Activated CD4-positive, alpha-beta T cell treated with anti-CD3 and anti-CD28 coated beads, Interleukin-2, amount 10 ng/mL, durations not matched to agents 7 days and 5 days (primary cell): Measurements from ENCODE around the gene IL10. TPM values are rescaled to one million over a fixed set of nuclear protein-coding genes. Genes with fewer than 3 reads are reported as not detected.
"Not testable (repeated sequence)": the region's sequence is repeated elsewhere in the genome, so short reads cannot be mapped to it uniquely, and the experiment has no call there.

Experiments used
- CTCF ChIA-PET: fragments of 350-600 bp; sonication (Branson Sonifier 250); formaldehyde crosslinking; loops from one replicate; lab custom pipeline; 2021; ENCODE audit warnings: antibody characterized with exemption; lab: Charles Lee
- POLR2A ChIA-PET: fragments of 350-600 bp; sonication (Branson Sonifier 250); formaldehyde crosslinking; loops from one replicate; lab custom pipeline; 2021; ENCODE audit warnings: antibody characterized with exemption; lab: Charles Lee
- DNase-seq: peaks from one replicate; pipeline ENCODE4 v3.0.0-alpha.2; 2020
- H3K27ac Mint-ChIP-seq: one replicate; pipeline ENCODE4 v1.8.0; 2021; ENCODE audit warnings: mild to moderate bottlenecking, moderate library complexity, mixed read lengths
- H3K27me3 Mint-ChIP-seq: one replicate; pipeline ENCODE4 v1.8.0; 2021; ENCODE audit warnings: mixed read lengths
- H3K36me3 Mint-ChIP-seq: one replicate; pipeline ENCODE4 v1.8.0; 2021; ENCODE audit warnings: low read depth, mixed read lengths
- H3K4me1 Mint-ChIP-seq: one replicate; pipeline ENCODE4 v1.8.0; 2021; ENCODE audit warnings: mixed read lengths
- H3K4me3 Mint-ChIP-seq: one replicate; pipeline ENCODE4 v1.8.0; 2021; ENCODE audit warnings: mild to moderate bottlenecking, moderate library complexity, mixed read lengths
- H3K9me3 Mint-ChIP-seq: one replicate; pipeline ENCODE4 v1.8.0; 2021; ENCODE audit warnings: mixed read lengths
- total RNA-seq, 2 experiments: library from RNA; stranded (reverse); gene quantifications; one replicate each; pipeline ENCODE4 v1.2.3, GENCODE V29; 2021

Gene IL10
- total RNA-seq, 2 experiments from 2014 or later: 0.12 to 0.15 TPM

GRCh38 chr1:206790502-206791250 lies 18.4 kb upstream of the IL10 start:
- CTCF ChIA-PET: interaction anchor here (0.6 to 1.7 kb wide), 8 partner anchors 11 to 1706 kb away, joined by 3 read pairs; no protein-coding TSS in a partner anchor
- Mint-ChIP-seq H3K27me3 (peaks cover 36% of the 10 kb centered on the region), H3K4me1 (peaks cover 55% of the 10 kb centered on the region), H3K4me3 (no peak overlapping the region), H3K36me3 (peaks cover 5% of the 10 kb centered on the region), H3K9me3 (no peaks in the 10 kb centered on the region), H3K27ac (peak overlapping the region; percentile 57)
- DNase-seq: no peak
- POLR2A ChIA-PET: no interaction called here

GRCh38 chr1:206788487-206789050 lies 16.3 kb upstream of the IL10 start:
- no peak overlapping the region for H3K27ac Mint-ChIP-seq
- peaks cover 9% of the 10 kb centered on the region for H3K36me3 Mint-ChIP-seq
- no peak for DNase-seq
- ChIA-PET CTCF (interaction anchor here (1.4 to 2.1 kb wide), 3 partner anchors 13 to 47 kb away, joined by 3 to 10 read pairs (median 5); no protein-coding TSS in a partner anchor), POLR2A (interaction anchor here (0.7 kb wide), 1 partner anchor 20 kb away, joined by 3 read pairs; no protein-coding TSS in a partner anchor)
- H3K9me3 Mint-ChIP-seq: no peaks in the 10 kb centered on the region
- H3K4me1 Mint-ChIP-seq: peaks cover 72% of the 10 kb centered on the region
- peaks cover 31% of the 10 kb centered on the region for H3K27me3 Mint-ChIP-seq
- no peak overlapping the region for H3K4me3 Mint-ChIP-seq

- ChIA-PET CTCF (interaction anchor here (0.7 to 3.1 kb wide), 7 partner anchors 11 to 62 kb away, joined by 3 to 18 read pairs (median 5); partner anchors contain the start of gene IL19), POLR2A (no interaction called here)
- Mint-ChIP-seq H3K4me3 (no peak overlapping the region), H3K4me1 (peaks cover 77% of the 10 kb centered on the region), H3K9me3 (no peaks in the 10 kb centered on the region), H3K27ac (no peak overlapping the region), H3K36me3 (peaks cover 9% of the 10 kb centered on the region), H3K27me3 (peaks cover 31% of the 10 kb centered on the region)
- DNase-seq: no peak
Observed at GRCh38 chr1:206787891-206788290, 15.6 kb upstream of the IL10 start.

GRCh38 chr1:206786212-206786886 lies 14.1 kb upstream of the IL10 start:
- ChIA-PET POLR2A (interaction anchor here (0.8 kb wide), 1 partner anchor 20 kb away, joined by 3 read pairs; no protein-coding TSS in a partner anchor), CTCF (interaction anchor here (0.8 to 3.1 kb wide), 15 partner anchors 12 to 133 kb away, joined by 3 to 18 read pairs (median 4); partner anchors contain the start of gene IL19)
- Mint-ChIP-seq H3K36me3 (peaks cover 9% of the 10 kb centered on the region), H3K9me3 (no peaks in the 10 kb centered on the region), H3K4me1 (peaks cover 78% of the 10 kb centered on the region), H3K4me3 (no peak overlapping the region), H3K27ac (no peak overlapping the region), H3K27me3 (peaks cover 33% of the 10 kb centered on the region)
- DNase-seq: no peak

GRCh38 chr1:206785182-206785765 lies 13.0 kb upstream of the IL10 start:
- peaks cover 28% of the 10 kb centered on the region for H3K27me3 Mint-ChIP-seq
- DNase-seq: no peak
- CTCF ChIA-PET: interaction anchor here (0.8 to 3.1 kb wide), 12 partner anchors 11 to 134 kb away, joined by 3 to 18 read pairs (median 4); partner anchors contain the start of gene IL19
- H3K4me3 Mint-ChIP-seq: no peak overlapping the region
- peak overlapping the region; percentile 16 for H3K27ac Mint-ChIP-seq
- H3K9me3 Mint-ChIP-seq: no peaks in the 10 kb centered on the region
- H3K36me3 Mint-ChIP-seq: peaks cover 9% of the 10 kb centered on the region
- H3K4me1 Mint-ChIP-seq: peaks cover 69% of the 10 kb centered on the region
- POLR2A ChIA-PET: interaction anchor here (0.8 kb wide), 1 partner anchor 19 kb away, joined by 3 read pairs; no protein-coding TSS in a partner anchor

GRCh38 chr1:206784471-206784903 lies 12.2 kb upstream of the IL10 start:
- CTCF ChIA-PET: interaction anchor here (0.6 to 1.3 kb wide), 6 partner anchors 10 to 82 kb away, joined by 3 to 5 read pairs (median 4); partner anchors contain the start of gene IL10
- POLR2A ChIA-PET: no interaction called here
- H3K9me3 Mint-ChIP-seq: no peaks in the 10 kb centered on the region
- peaks cover 9% of the 10 kb centered on the region for H3K36me3 Mint-ChIP-seq
- H3K4me1 Mint-ChIP-seq: peaks cover 65% of the 10 kb centered on the region
- DNase-seq: peak; percentile 92
- peak overlapping the region; percentile 88 for H3K27ac Mint-ChIP-seq
- H3K4me3 Mint-ChIP-seq: peak overlapping the region; percentile 56
- H3K27me3 Mint-ChIP-seq: peaks cover 23% of the 10 kb centered on the region

- Mint-ChIP-seq H3K36me3 (peaks cover 9% of the 10 kb centered on the region), H3K4me1 (peaks cover 65% of the 10 kb centered on the region), H3K27ac (peak overlapping the region; percentile 39), H3K9me3 (no peaks in the 10 kb centered on the region), H3K4me3 (no peak overlapping the region), H3K27me3 (peaks cover 15% of the 10 kb centered on the region)
- CTCF ChIA-PET: interaction anchor here (1.1 to 1.8 kb wide), 4 partner anchors 11 to 58 kb away, joined by 3 to 5 read pairs (median 4); partner anchors contain the start of gene IL10
- POLR2A ChIA-PET: no interaction called here
- no peak for DNase-seq
Observed at GRCh38 chr1:206783506-206783905, 11.2 kb upstream of the IL10 start.

- peaks cover 3% of the 10 kb centered on the region for H3K9me3 Mint-ChIP-seq
- peaks cover 56% of the 10 kb centered on the region for H3K4me1 Mint-ChIP-seq
- no peak overlapping the region for H3K27ac Mint-ChIP-seq
- CTCF ChIA-PET: interaction anchor here (0.6 to 1.8 kb wide), 3 partner anchors 11 to 48 kb away, joined by 4 to 5 read pairs (median 4); no protein-coding TSS in a partner anchor
- POLR2A ChIA-PET: no interaction called here
- DNase-seq: no peak
- H3K27me3 Mint-ChIP-seq: peaks cover 12% of the 10 kb centered on the region
- peaks cover 9% of the 10 kb centered on the region for H3K36me3 Mint-ChIP-seq
- H3K4me3 Mint-ChIP-seq: no peak overlapping the region
Observed at GRCh38 chr1:206782448-206782847, 10.2 kb upstream of the IL10 start.

GRCh38 chr1:206779638-206780037 lies 7.3 kb upstream of the IL10 start:
- Mint-ChIP-seq H3K9me3 (peaks cover 3% of the 10 kb centered on the region), H3K27me3 (peaks cover 14% of the 10 kb centered on the region), H3K27ac (no peak overlapping the region), H3K36me3 (no peaks in the 10 kb centered on the region), H3K4me1 (peaks cover 31% of the 10 kb centered on the region), H3K4me3 (no peak overlapping the region)
- no peak for DNase-seq
- POLR2A ChIA-PET: no interaction called here
- CTCF ChIA-PET: interaction anchor here (0.7 kb wide), 1 partner anchor 321 kb away, joined by 3 read pairs; no protein-coding TSS in a partner anchor

- POLR2A ChIA-PET, H3K9me3 Mint-ChIP-seq, DNase-seq, H3K4me3 Mint-ChIP-seq, H3K27ac Mint-ChIP-seq, H3K36me3 Mint-ChIP-seq: not testable (repeated sequence)
- Mint-ChIP-seq H3K4me1 (peaks cover 30% of the 10 kb centered on the region), H3K27me3 (peaks cover 17% of the 10 kb centered on the region)
- CTCF ChIA-PET: interaction anchor here (0.7 kb wide), 1 partner anchor 12 kb away, joined by 3 read pairs; no protein-coding TSS in a partner anchor
Observed at GRCh38 chr1:206778911-206779310, 6.6 kb upstream of the IL10 start.

- H3K36me3 Mint-ChIP-seq: no peaks in the 10 kb centered on the region
- H3K9me3 Mint-ChIP-seq: peaks cover 3% of the 10 kb centered on the region
- peaks cover 30% of the 10 kb centered on the region for H3K4me1 Mint-ChIP-seq
- peaks cover 19% of the 10 kb centered on the region for H3K27me3 Mint-ChIP-seq
- no peak overlapping the region for H3K4me3 Mint-ChIP-seq
- no peak overlapping the region for H3K27ac Mint-ChIP-seq
- CTCF ChIA-PET: interaction anchor here (0.5 to 1.2 kb wide), 5 partner anchors 11 to 134 kb away, joined by 3 read pairs; no protein-coding TSS in a partner anchor
- POLR2A ChIA-PET: no interaction called here
- no peak for DNase-seq
Observed at GRCh38 chr1:206778031-206778430, 5.7 kb upstream of the IL10 start.

GRCh38 chr1:206776229-206776628 lies 3.9 kb upstream of the IL10 start:
- H3K27me3 Mint-ChIP-seq: peaks cover 27% of the 10 kb centered on the region
- peaks cover 3% of the 10 kb centered on the region for H3K9me3 Mint-ChIP-seq
- no peak overlapping the region for H3K4me3 Mint-ChIP-seq
- H3K27ac Mint-ChIP-seq: no peak overlapping the region
- POLR2A ChIA-PET: no interaction called here
- CTCF ChIA-PET: interaction anchor here (1.0 to 2.5 kb wide), 3 partner anchors 8 to 23 kb away, joined by 3 to 6 read pairs (median 5); no protein-coding TSS in a partner anchor
- H3K4me1 Mint-ChIP-seq: peaks cover 31% of the 10 kb centered on the region
- no peaks in the 10 kb centered on the region for H3K36me3 Mint-ChIP-seq
- DNase-seq: no peak
